Endothelial cell of umbilical vein (primary cell): ENCODE results near the gene ZAR1. TPM values are rescaled to one million over a fixed set of nuclear protein-coding genes. Genes with fewer than 3 reads are reported as not detected.

Source experiments
- BruUV-seq: library from RNA; stranded (reverse); fragments of 400-500 nt; replicated peaks from 2 replicates; lab custom pipeline; 2021; lab: Mats Ljungman, UMichigan
- CTCF ChIA-PET: fragments of 300-600, 350-600 bp; sonication (Branson Sonifier 250); formaldehyde crosslinking; loops from one replicate; lab custom pipeline; 2021; ENCODE audit warnings: antibody characterized with exemption, inconsistent platforms; lab: Charles Lee
- POLR2A ChIA-PET: fragments of 300-600, 350-600 bp; sonication (Branson Sonifier 250); formaldehyde crosslinking; loops from one replicate; lab custom pipeline; 2021; ENCODE audit warnings: antibody characterized with exemption, inconsistent platforms; lab: Charles Lee
- DNase-seq: peaks from one replicate; pipeline ENCODE4 v3.0.0-alpha.2; 2011; ENCODE audit warnings: low read depth, low spot score
- FAIRE-seq: peaks from 2 replicates; lab custom pipeline; 2011; peaks lifted over from hg19 to GRCh38; lab: Jason Lieb, UNC
- H2AFZ ChIP-seq: 2 replicates; pipeline ENCODE4 v1.6.0; 2012; ENCODE audit warnings: low read depth, low read length, control low read depth, inconsistent platforms
- H3K27ac ChIP-seq: 2 replicates; pipeline ENCODE4 v1.5.1; 2011; ENCODE audit warnings: low read depth, mild to moderate bottlenecking, control low read depth, low read length, moderate library complexity; ENCODE audit not compliant: insufficient read depth
- H3K27me3 ChIP-seq, 2 experiments: 2 replicates each; pipeline versions ENCODE4 v1.6.0 to v1.6.1; 2011; ENCODE audit warnings: low read length in 2 of 2, mixed read lengths in 1 of 2; ENCODE audit not compliant: control insufficient read depth in 2 of 2, insufficient read depth in 2 of 2
- H3K36me3 ChIP-seq, 2 experiments: 2 replicates in 1 of 2; 3 replicates in 1 of 2; pipeline ENCODE4 v1.5.1; 2011; ENCODE audit warnings: low read length in 2 of 2, mild to moderate bottlenecking in 1 of 2, moderate library complexity in 1 of 2; ENCODE audit not compliant: control insufficient read depth in 2 of 2, insufficient read depth in 2 of 2; ENCODE audit errors: extremely low read depth in 1 of 2
- H3K4me1 ChIP-seq: 3 replicates; pipeline ENCODE4 v1.5.1; 2011; ENCODE audit warnings: mild to moderate bottlenecking, low read length; ENCODE audit not compliant: control insufficient read depth, insufficient read depth; ENCODE audit errors: extremely low read depth
- H3K4me2 ChIP-seq: 2 replicates; pipeline ENCODE4 v1.6.1; 2011; ENCODE audit warnings: low read length, control low read depth, mixed read lengths; ENCODE audit not compliant: insufficient read depth
- H3K4me3 ChIP-seq, 3 experiments: fragments of 200-600 bp in 1 of 3; sonication (generic), shearing (Covaris generic) in 1 of 3; replicated peaks in 1 of 3; 2 replicates each; pipeline ENCODE4 v1.5.1; 2011 to 2016; ENCODE audit warnings: control low read depth in 3 of 3, low read length in 3 of 3, mild to moderate bottlenecking in 2 of 3, inconsistent platforms in 1 of 3, low read depth in 1 of 3, moderate library complexity in 1 of 3; ENCODE audit not compliant: insufficient read depth in 1 of 3
- H3K79me2 ChIP-seq: 2 replicates; pipeline ENCODE4 v1.6.0; 2012; ENCODE audit warnings: low read length, inconsistent platforms; ENCODE audit not compliant: control insufficient read depth, insufficient read depth
- H3K9ac ChIP-seq: replicated peaks from 2 replicates; pipeline ENCODE3; 2011; ENCODE audit warnings: low read length, control low read depth; ENCODE audit not compliant: insufficient read depth; ENCODE audit errors: extremely low read depth
- H3K9me1 ChIP-seq: replicated peaks from 3 replicates; pipeline ENCODE4 v1.6.0; 2011; ENCODE audit warnings: mild to moderate bottlenecking, low read length; ENCODE audit not compliant: control insufficient read depth, insufficient read depth; ENCODE audit errors: extremely low read depth
- H3K9me3 ChIP-seq: replicated peaks from 2 replicates; pipeline ENCODE4 v1.5.1; 2012; ENCODE audit warnings: low read length, inconsistent platforms; ENCODE audit not compliant: control insufficient read depth, insufficient read depth
- H4K20me1 ChIP-seq: replicated peaks from 2 replicates; pipeline ENCODE3; 2011; ENCODE audit warnings: mild to moderate bottlenecking, low read length; ENCODE audit not compliant: control insufficient read depth, insufficient read depth; ENCODE audit errors: extremely low read depth
- EZH2 ChIP-seq: IDR thresholded peaks from 2 replicates; pipeline ENCODE4 v1.6.1; 2012; ENCODE audit warnings: borderline replicate concordance, low read depth, mild to moderate bottlenecking, moderate library complexity, low read length, inconsistent platforms; ENCODE audit not compliant: severe bottlenecking
- FOS ChIP-seq: IDR thresholded peaks from 2 replicates; pipeline ENCODE4 v1.6.1; 2011; ENCODE audit warnings: mild to moderate bottlenecking, low read length, moderate library complexity, borderline replicate concordance; ENCODE audit not compliant: insufficient read depth
- GATA2 ChIP-seq: IDR thresholded peaks from 2 replicates; pipeline ENCODE4 v1.7.0; 2011; ENCODE audit warnings: low read depth, mild to moderate bottlenecking, moderate library complexity, mixed read lengths, low read length; ENCODE audit not compliant: insufficient read length, insufficient read depth
- JUN ChIP-seq: IDR thresholded peaks from 2 replicates; pipeline ENCODE4 v1.6.1; 2011; ENCODE audit warnings: borderline replicate concordance, low read depth; ENCODE audit not compliant: insufficient read length, insufficient read depth
- MYC ChIP-seq: IDR thresholded peaks from one replicate; pipeline ENCODE4 v1.6.1; 2011; ENCODE audit warnings: mild to moderate bottlenecking, low read depth, low read length
- POLR2A ChIP-seq: IDR thresholded peaks from 2 replicates; pipeline ENCODE4 v1.6.1; 2012; ENCODE audit warnings: low read depth, mild to moderate bottlenecking, control low read depth, low read length
- POLR2AphosphoS5 ChIP-seq: IDR thresholded peaks from 2 replicates; pipeline ENCODE4 v1.6.1; 2012; ENCODE audit warnings: low read depth, mild to moderate bottlenecking, control low read depth, low read length, moderate library complexity; ENCODE audit not compliant: insufficient read depth
- dilution Hi-C: fragments of 300-500 bp; cut with MboI; formaldehyde crosslinking; loops from one replicate; pipeline ENCODE4 v1.15.0; 2019; ENCODE audit warnings: low sequenced_read_pairs; ENCODE audit not compliant: extremely low pct_ligation_motif_present
- intact Hi-C: fragments of 100-400 bp; cut with micrococcal nuclease; formaldehyde crosslinking; loops from one replicate; pipeline ENCODE4 v1.10.0; 2022
- polyA plus RNA-seq, 4 experiments: library from polyadenylated mRNA; depleted of rRNA in 3 of 4; stranded (reverse) in 3 of 4; unstranded in 1 of 4; fragments of >200 nt; gene quantifications; 2 replicates each; pipeline versions ENCODE4 v1.2.1 to v1.2.3, GENCODE V29; 2011 to 2012; ENCODE audit warnings: missing spikeins in 1 of 4
- total RNA-seq: library from RNA; stranded (reverse); gene quantifications from 2 replicates; pipeline ENCODE4 v1.2.3, GENCODE V29; 2021
- TF ChIP-seq, protein P1 (sequence below), 2 donors: IDR thresholded peaks; 1 replicate in 1 of 2; 2 replicates in 1 of 2; pipeline ENCODE4 v1.5.1; 2011; ENCODE audit warnings: low read length in 2 of 2, mild to moderate bottlenecking in 2 of 2, moderate library complexity in 2 of 2, control low read depth in 1 of 2, inconsistent platforms in 1 of 2, low read depth in 1 of 2; ENCODE audit not compliant: insufficient read depth in 1 of 2; ENCODE audit errors: extremely low read depth in 1 of 2
- TF ChIP-seq, protein P2 (sequence below): IDR thresholded peaks from 2 replicates; pipeline ENCODE4 v1.6.1; 2011; ENCODE audit not compliant: insufficient read depth, insufficient read length

Gene ZAR1
- total and polyA plus RNA-seq, 2 donors (not counting 3 experiments of a cell fraction or from before 2014, with no cell fraction given) = not detected

DNA sequence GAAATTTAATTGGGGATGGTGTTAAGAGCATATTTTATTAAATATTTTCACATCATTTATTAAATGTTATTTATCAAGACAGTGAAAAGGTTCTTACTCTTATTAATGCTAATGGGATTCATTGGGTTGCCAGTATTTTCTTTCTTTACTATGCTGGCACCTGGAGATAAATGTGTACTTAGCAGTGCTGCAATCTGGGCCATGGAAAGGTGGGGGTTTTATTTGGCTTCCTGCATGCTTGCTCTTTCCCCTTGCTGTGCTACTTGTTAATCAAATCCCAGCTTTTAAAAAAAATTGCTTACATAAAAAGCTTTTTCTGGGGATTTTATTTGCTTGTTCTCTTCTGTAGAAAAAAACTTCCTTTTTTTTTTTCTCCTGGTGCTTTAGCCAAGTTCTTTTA lies 48.3 kb downstream of the ZAR1 start:
- dilution Hi-C loops (no loop called here), intact Hi-C loops (no loop called here)
- H3K27ac ChIP-seq = no peak overlapping the region
- H3K36me3 ChIP-seq = peaks cover 12% of the 10 kb centered on the region in 2 experiments
- DNase-seq (peak; percentile 21), FAIRE-seq (no peak)
- H3K27me3 ChIP-seq = no peaks in the 10 kb centered on the region
- no peaks in the 10 kb centered on the region for H4K20me1 ChIP-seq
- ChIA-PET POLR2A (no interaction called here), CTCF (interaction anchor here (1.6 to 1.9 kb wide), 2 partner anchors 8 to 22 kb away, joined by 4 to 7 read pairs; no protein-coding TSS in a partner anchor)
- no peak for TF ChIP-seq FOS
- TF ChIP-seq MYC = no peak
- TF ChIP-seq GATA2 = no peak
- H3K9ac ChIP-seq = no peak overlapping the region
- H3K79me2 ChIP-seq = no peaks in the 10 kb centered on the region
- no TSS peak for BruUV-seq
- no peak overlapping the region for H3K4me3 ChIP-seq
- no peaks in the 10 kb centered on the region for H3K9me1 ChIP-seq
- H2AFZ ChIP-seq = no peak overlapping the region
- H3K9me3 ChIP-seq = no peaks in the 10 kb centered on the region
- H3K4me2 ChIP-seq = no peak overlapping the region
- no peaks in the 10 kb centered on the region for H3K4me1 ChIP-seq

DNA sequence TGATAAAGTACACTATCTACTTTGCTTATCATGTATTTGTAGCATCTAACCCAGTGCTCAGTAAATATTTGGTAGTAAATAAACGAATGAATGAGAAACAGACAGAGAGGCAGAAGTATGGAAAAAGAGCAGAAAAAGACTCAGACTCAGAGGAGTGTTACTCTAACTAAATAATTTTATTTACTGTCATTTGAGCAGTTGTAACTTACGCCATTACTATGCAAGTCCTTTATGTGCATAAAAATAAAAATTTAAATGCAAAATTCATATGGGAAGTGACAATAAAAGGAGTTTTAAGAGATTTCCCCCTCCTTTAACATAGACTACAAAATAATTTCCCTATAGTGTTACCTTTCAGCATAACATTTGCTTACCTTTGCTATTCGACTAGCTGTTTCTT lies 49.5 kb downstream of the ZAR1 start:
- no TSS peak for BruUV-seq
- Histone ChIP-seq H3K4me1 (peaks cover 5% of the 10 kb centered on the region), H3K9me3 (no peaks in the 10 kb centered on the region), H3K9me1 (no peaks in the 10 kb centered on the region), H3K79me2 (no peaks in the 10 kb centered on the region), H4K20me1 (no peaks in the 10 kb centered on the region), H2AFZ (no peak overlapping the region), H3K36me3 (peaks cover 10 to 18% of the 10 kb centered on the region in 2 experiments), H3K27me3 (no peaks in the 10 kb centered on the region), H3K4me2 (no peak overlapping the region), H3K4me3 (no peak overlapping the region), H3K9ac (no peak overlapping the region), H3K27ac (no peak overlapping the region)
- CTCF ChIA-PET = interaction anchor here (1.9 kb wide), 1 partner anchor 7 kb away, joined by 7 read pairs; no protein-coding TSS in a partner anchor
- TF ChIP-seq, protein P1, sequence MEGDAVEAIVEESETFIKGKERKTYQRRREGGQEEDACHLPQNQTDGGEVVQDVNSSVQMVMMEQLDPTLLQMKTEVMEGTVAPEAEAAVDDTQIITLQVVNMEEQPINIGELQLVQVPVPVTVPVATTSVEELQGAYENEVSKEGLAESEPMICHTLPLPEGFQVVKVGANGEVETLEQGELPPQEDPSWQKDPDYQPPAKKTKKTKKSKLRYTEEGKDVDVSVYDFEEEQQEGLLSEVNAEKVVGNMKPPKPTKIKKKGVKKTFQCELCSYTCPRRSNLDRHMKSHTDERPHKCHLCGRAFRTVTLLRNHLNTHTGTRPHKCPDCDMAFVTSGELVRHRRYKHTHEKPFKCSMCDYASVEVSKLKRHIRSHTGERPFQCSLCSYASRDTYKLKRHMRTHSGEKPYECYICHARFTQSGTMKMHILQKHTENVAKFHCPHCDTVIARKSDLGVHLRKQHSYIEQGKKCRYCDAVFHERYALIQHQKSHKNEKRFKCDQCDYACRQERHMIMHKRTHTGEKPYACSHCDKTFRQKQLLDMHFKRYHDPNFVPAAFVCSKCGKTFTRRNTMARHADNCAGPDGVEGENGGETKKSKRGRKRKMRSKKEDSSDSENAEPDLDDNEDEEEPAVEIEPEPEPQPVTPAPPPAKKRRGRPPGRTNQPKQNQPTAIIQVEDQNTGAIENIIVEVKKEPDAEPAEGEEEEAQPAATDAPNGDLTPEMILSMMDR (IDR thresholded peaks at IDR 0.05; ENCODE audit: extremely low read depth in 1 of 2, insufficient read depth in 1 of 2, low read depth in 1 of 2, low read length in 2 of 2) = no peak
- TF ChIP-seq, protein P2, sequence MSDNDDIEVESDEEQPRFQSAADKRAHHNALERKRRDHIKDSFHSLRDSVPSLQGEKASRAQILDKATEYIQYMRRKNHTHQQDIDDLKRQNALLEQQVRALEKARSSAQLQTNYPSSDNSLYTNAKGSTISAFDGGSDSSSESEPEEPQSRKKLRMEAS = no peak
- TF ChIP-seq JUN (no peak), GATA2 (no peak), EZH2 (no peak), POLR2A (no peak), MYC (no peak), POLR2AphosphoS5 (no peak), FOS (no peak)
- POLR2A ChIA-PET = no interaction called here
- FAIRE-seq (no peak), DNase-seq (no peak)
- dilution Hi-C loops = no loop called here
- intact Hi-C loops = no loop called here
